Measurements from ENCODE around the gene SLC34A3.

DNA sequence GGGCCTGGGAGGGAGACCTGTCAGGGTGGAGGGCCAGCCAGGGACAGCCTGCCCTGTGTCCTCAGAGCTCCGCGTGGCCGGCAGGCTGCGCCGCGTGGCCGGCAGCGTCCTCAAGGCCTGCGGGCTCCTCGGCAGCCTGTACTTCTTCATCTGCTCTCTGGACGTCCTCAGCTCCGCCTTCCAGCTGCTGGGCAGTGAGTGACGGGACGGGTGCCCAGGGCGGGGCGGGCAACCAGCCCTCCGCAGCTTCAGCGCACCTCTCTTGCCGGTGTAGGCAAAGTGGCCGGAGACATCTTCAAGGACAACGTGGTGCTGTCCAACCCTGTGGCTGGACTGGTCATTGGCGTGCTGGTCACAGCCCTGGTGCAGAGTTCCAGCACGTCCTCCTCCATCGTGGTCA, 1.8 kb downstream of the SLC34A3 start:
- no peak for TF ChIP-seq POLR2A (IDR thresholded peaks at IDR 0.05; ENCODE audit: low read depth, low read length)
- no peak for TF ChIP-seq TAF1 (IDR thresholded peaks at IDR 0.05; ENCODE audit: borderline replicate concordance, low read depth, low read length)

All from GM12892 (cell line).